ENCODE measurements around the gene KIFAP3. TPM values are rescaled to one million over a fixed set of nuclear protein-coding genes. Genes with fewer than 3 reads are reported as not detected.
"Not testable (repeated sequence)": the region's sequence is repeated elsewhere in the genome, so short reads cannot be mapped to it uniquely, and the experiment has no call there.

The KIFAP3 gene
- total RNA-seq, 1 donor from 2014 or later = 30.0 TPM

GRCh38 chr1:170063109-170063826 is 11.2 kb downstream of the KIFAP3 start:
- Histone ChIP-seq H3K4me1 (peaks cover 22% of the 10 kb centered on the region), H3K27ac (no peak overlapping the region), H3K4me3 (no peak overlapping the region), H3K9me3 (no peaks in the 10 kb centered on the region), H3K36me3 (no peaks in the 10 kb centered on the region), H3K27me3 (no peaks in the 10 kb centered on the region)
- DNase-seq (ENCODE audit: extremely low spot score in 2 of 2) = no peak
- no peak for TF ChIP-seq CTCF (IDR thresholded peaks at IDR 0.05)
- TF ChIP-seq POLR2A (IDR thresholded peaks at IDR 0.05) = no peak
- TF ChIP-seq POLR2AphosphoS5 (IDR thresholded peaks at IDR 0.05; ENCODE audit: insufficient read depth in 1 of 2, low read depth in 1 of 2) = peak in 1 of 2 donors; percentile 45
- intact Hi-C loops (cut with DNase I) = no loop called here

- H3K4me1 ChIP-seq = peaks cover 28% of the 10 kb centered on the region
- H3K27ac ChIP-seq; H3K36me3 ChIP-seq; H3K9me3 ChIP-seq; H3K4me3 ChIP-seq; DNase-seq (ENCODE audit: extremely low spot score in 2 of 2); intact Hi-C loops (cut with DNase I); H3K27me3 ChIP-seq: not testable (repeated sequence)
Observed at GRCh38 chr1:170061676-170062075, 12.8 kb downstream of the KIFAP3 start.

- H3K4me1 ChIP-seq = peaks cover 28% of the 10 kb centered on the region
- H3K4me3 ChIP-seq; H3K27ac ChIP-seq; DNase-seq (ENCODE audit: extremely low spot score in 2 of 2); intact Hi-C loops (cut with DNase I); H3K9me3 ChIP-seq; H3K36me3 ChIP-seq; H3K27me3 ChIP-seq: not testable (repeated sequence)
Observed at GRCh38 chr1:170060015-170060520, 14.4 kb downstream of the KIFAP3 start.

GRCh38 chr1:170049176-170049800 is 25.2 kb downstream of the KIFAP3 start:
- no peaks in the 10 kb centered on the region for H3K4me1 ChIP-seq
- TF ChIP-seq POLR2AphosphoS5 (IDR thresholded peaks at IDR 0.05; ENCODE audit: insufficient read depth in 1 of 2, low read depth in 1 of 2) = no peak
- no peak for TF ChIP-seq POLR2A (IDR thresholded peaks at IDR 0.05)
- TF ChIP-seq CTCF (IDR thresholded peaks at IDR 0.05) = no peak

GRCh38 chr1:170048515-170048914 is 26.0 kb downstream of the KIFAP3 start:
- intact Hi-C loops (cut with DNase I) = no loop called here
- no peak for DNase-seq (ENCODE audit: extremely low spot score in 2 of 2)
- TF ChIP-seq POLR2A (IDR thresholded peaks at IDR 0.05) = no peak
- no peak for TF ChIP-seq POLR2AphosphoS5 (IDR thresholded peaks at IDR 0.05; ENCODE audit: insufficient read depth in 1 of 2, low read depth in 1 of 2)
- TF ChIP-seq CTCF (IDR thresholded peaks at IDR 0.05) = no peak
- H3K27ac ChIP-seq = no peak overlapping the region
- H3K9me3 ChIP-seq = no peaks in the 10 kb centered on the region
- H3K4me3 ChIP-seq = no peak overlapping the region
- peaks cover 0 to 4% of the 10 kb centered on the region in 2 donors for H3K36me3 ChIP-seq
- H3K27me3 ChIP-seq = no peaks in the 10 kb centered on the region
- no peaks in the 10 kb centered on the region for H3K4me1 ChIP-seq

More at GRCh38 chr1:170049176-170049800, 25.2 kb downstream of the KIFAP3 start:
- intact Hi-C loops (cut with DNase I) = no loop called here
- Histone ChIP-seq H3K27me3 (no peaks in the 10 kb centered on the region), H3K9me3 (no peaks in the 10 kb centered on the region), H3K4me3 (no peak overlapping the region), H3K27ac (no peak overlapping the region), H3K36me3 (peaks cover 0 to 4% of the 10 kb centered on the region in 2 donors)
- no peak for DNase-seq (ENCODE audit: extremely low spot score in 2 of 2)

GRCh38 chr1:170044187-170044586 is 30.3 kb downstream of the KIFAP3 start:
- no peaks in the 10 kb centered on the region for H3K4me1 ChIP-seq
- H3K27ac ChIP-seq = no peak overlapping the region
- H3K9me3 ChIP-seq = no peaks in the 10 kb centered on the region
- H3K27me3 ChIP-seq = no peaks in the 10 kb centered on the region
- intact Hi-C loops (cut with DNase I) = no loop called here
- H3K36me3 ChIP-seq = peaks cover 0 to 12% of the 10 kb centered on the region in 2 donors
- TF ChIP-seq CTCF (IDR thresholded peaks at IDR 0.05) = no peak
- TF ChIP-seq POLR2A (IDR thresholded peaks at IDR 0.05) = no peak
- TF ChIP-seq POLR2AphosphoS5 (IDR thresholded peaks at IDR 0.05; ENCODE audit: insufficient read depth in 1 of 2, low read depth in 1 of 2) = no peak
- H3K4me3 ChIP-seq = no peak overlapping the region
- DNase-seq (ENCODE audit: extremely low spot score in 2 of 2) = no peak

Measured in vagina (tissue), 2 donors.